ENCODE measurements around the gene NEUROD2.

Gene NEUROD2

DNA sequence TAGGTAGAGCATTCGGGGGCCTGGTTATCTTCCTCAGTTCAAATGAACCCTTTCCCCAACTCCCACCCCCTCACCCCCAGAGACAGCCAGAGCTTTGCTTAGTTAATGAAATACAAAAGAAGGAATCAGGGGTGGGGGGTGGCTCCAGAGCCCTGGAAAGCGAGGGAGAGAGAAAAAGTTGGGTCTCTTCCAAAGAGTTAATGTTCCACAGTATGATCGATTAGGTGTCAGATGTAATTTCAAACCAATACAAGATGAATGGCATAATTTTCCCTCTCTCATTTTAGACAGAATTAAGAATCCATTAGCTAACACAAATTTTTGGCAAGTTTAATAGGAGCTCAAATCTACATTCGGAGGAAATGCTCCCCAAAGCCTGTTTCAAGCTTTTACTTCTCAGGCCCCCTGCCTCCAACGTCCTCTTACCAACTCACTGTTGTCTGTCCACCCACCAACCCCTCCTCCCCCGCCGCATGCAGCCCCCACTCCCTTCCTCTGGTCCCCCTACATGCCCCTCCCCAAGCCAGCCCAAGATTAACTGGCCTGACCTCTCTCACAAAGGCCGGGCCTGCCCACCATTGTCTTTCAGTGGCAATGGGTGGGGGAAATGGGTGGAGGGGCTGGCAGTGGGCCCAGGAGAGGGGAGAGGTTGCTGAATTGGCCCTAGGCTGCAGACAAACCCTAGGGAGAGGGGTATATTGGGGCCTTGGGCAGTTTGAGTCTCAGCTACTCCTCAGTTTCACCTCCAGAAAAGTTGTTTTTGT, 28.2 kb downstream of the NEUROD2 start:
- Mint-ChIP-seq H3K27me3 (peaks cover 39% of the 10 kb centered on the region), H3K4me3 (no peak overlapping the region), H3K36me3 (ENCODE audit: low read depth) (no peaks in the 10 kb centered on the region), H3K27ac (no peak overlapping the region), H3K4me1 (ENCODE audit: low read depth) (peaks cover 6% of the 10 kb centered on the region), H3K9me3 (no peaks in the 10 kb centered on the region)
- intact Hi-C loops (cut with micrococcal nuclease) = no loop called here

GRCh38 chr17:39578272-39578671, 29.4 kb downstream of the NEUROD2 start:
- intact Hi-C loops (cut with micrococcal nuclease) = no loop called here
- H3K4me1 Mint-ChIP-seq (ENCODE audit: low read depth) = peaks cover 11% of the 10 kb centered on the region
- H3K4me3 Mint-ChIP-seq = no peak overlapping the region
- H3K9me3 Mint-ChIP-seq = no peaks in the 10 kb centered on the region
- no peaks in the 10 kb centered on the region for H3K36me3 Mint-ChIP-seq (ENCODE audit: low read depth)
- no peak overlapping the region for H3K27ac Mint-ChIP-seq
- peaks cover 41% of the 10 kb centered on the region for H3K27me3 Mint-ChIP-seq

DNA sequence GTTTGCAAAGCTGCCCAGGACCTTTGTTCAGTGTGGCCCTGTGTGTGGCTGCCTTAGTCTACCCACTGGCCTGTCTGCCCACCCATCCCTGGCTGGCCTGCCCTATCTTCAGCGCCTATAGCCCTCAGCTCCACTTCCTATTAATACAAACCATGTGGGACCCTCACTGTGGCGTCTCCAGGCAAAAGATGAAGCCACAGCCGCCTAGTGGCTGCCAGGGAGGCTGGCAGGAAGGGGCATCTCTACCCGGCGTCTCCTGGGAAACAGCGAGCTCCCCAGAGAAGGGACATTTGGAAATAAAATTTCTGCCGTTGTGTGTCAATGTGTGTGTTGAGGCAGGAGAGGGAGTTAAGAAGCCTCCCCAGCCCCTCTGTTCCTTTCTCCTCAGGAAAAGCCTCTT, 31.5 kb downstream of the NEUROD2 start:
- Mint-ChIP-seq H3K4me3 (no peak overlapping the region), H3K27ac (no peak overlapping the region), H3K36me3 (ENCODE audit: low read depth) (peaks cover 15% of the 10 kb centered on the region), H3K27me3 (peaks cover 44% of the 10 kb centered on the region), H3K4me1 (ENCODE audit: low read depth) (peaks cover 24% of the 10 kb centered on the region), H3K9me3 (peaks cover 8% of the 10 kb centered on the region)
- intact Hi-C loops (cut with micrococcal nuclease) = no loop called here

- intact Hi-C loops (cut with micrococcal nuclease) = no loop called here
- Mint-ChIP-seq H3K36me3 (ENCODE audit: low read depth) (peaks cover 27% of the 10 kb centered on the region), H3K27ac (peak overlapping the region; percentile 82), H3K9me3 (peaks cover 12% of the 10 kb centered on the region), H3K27me3 (peaks cover 40% of the 10 kb centered on the region), H3K4me3 (peak overlapping the region; percentile 81), H3K4me1 (ENCODE audit: low read depth) (peaks cover 49% of the 10 kb centered on the region)
Measured at GRCh38 chr17:39573447-39574298, 34.0 kb downstream of the NEUROD2 start.

DNA sequence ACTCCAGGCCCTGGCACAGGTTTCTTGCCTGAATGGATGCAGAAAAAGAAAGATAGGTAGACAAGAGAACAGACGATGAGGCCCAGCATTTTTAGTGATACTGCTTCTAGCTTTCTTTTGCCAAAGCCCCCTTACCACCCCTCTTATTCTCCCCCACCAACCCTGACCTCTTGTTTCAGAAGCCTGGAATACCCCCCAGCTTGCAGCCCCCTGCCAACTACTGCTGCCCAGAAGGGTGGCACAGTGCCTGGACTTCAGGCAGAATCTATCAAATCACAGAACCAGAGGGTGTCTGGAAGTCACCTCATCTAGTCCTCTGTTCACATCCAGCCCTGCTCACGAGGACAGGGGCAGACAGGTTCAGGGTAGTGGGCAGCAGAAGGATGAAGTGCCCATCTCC, 35.6 kb downstream of the NEUROD2 start:
- H3K36me3 Mint-ChIP-seq (ENCODE audit: low read depth) = peaks cover 43% of the 10 kb centered on the region
- peak overlapping the region; percentile 12 for H3K27ac Mint-ChIP-seq
- H3K9me3 Mint-ChIP-seq = peaks cover 12% of the 10 kb centered on the region
- H3K4me3 Mint-ChIP-seq = no peak overlapping the region
- H3K27me3 Mint-ChIP-seq = peaks cover 32% of the 10 kb centered on the region
- intact Hi-C loops (cut with micrococcal nuclease) = no loop called here
- H3K4me1 Mint-ChIP-seq (ENCODE audit: low read depth) = peaks cover 65% of the 10 kb centered on the region

- H3K36me3 Mint-ChIP-seq (ENCODE audit: low read depth) = peaks cover 71% of the 10 kb centered on the region
Measured at GRCh38 chr17:39569126-39569525, 38.6 kb downstream of the NEUROD2 start.

DNA sequence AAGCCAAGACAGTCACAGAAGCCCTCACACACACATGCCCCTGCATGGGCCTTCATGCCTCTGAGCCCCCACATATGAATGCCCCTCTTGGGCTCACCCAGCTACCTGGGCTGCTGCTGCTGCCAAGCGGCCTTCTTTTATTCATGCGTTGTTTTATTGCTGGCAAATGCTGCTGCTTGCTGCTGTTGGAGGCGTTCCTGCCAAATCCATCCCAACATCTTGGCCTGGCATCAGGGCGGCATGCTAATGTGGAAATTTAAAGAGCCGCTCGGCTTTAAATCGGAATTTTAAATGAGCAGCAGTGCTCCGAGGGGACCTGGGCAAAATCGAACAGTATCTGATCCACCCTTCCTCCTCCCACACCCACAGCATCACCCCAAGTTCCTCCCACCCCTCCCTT, 39.0 kb downstream of the NEUROD2 start:
- Mint-ChIP-seq H3K4me1 (ENCODE audit: low read depth) (peaks cover 59% of the 10 kb centered on the region), H3K36me3 (ENCODE audit: low read depth) (peaks cover 75% of the 10 kb centered on the region)

More at GRCh38 chr17:39569126-39569525, 38.6 kb downstream of the NEUROD2 start:
- Mint-ChIP-seq H3K9me3 (peaks cover 12% of the 10 kb centered on the region), H3K4me3 (no peak overlapping the region), H3K27ac (peak overlapping the region; percentile 69), H3K27me3 (peaks cover 12% of the 10 kb centered on the region), H3K4me1 (ENCODE audit: low read depth) (peaks cover 63% of the 10 kb centered on the region)
- intact Hi-C loops (cut with micrococcal nuclease) = no loop called here

GRCh38 chr17:39566094-39566850, 41.4 kb downstream of the NEUROD2 start:
- H3K4me3 Mint-ChIP-seq = no peak overlapping the region
- H3K36me3 Mint-ChIP-seq (ENCODE audit: low read depth) = peaks cover 80% of the 10 kb centered on the region
- intact Hi-C loops (cut with micrococcal nuclease) = no loop called here
- H3K27ac Mint-ChIP-seq = no peak overlapping the region
- H3K4me1 Mint-ChIP-seq (ENCODE audit: low read depth) = peaks cover 53% of the 10 kb centered on the region
- peaks cover 5% of the 10 kb centered on the region for H3K9me3 Mint-ChIP-seq
- H3K27me3 Mint-ChIP-seq = peaks cover 2% of the 10 kb centered on the region

More for the DNA sequence above, 39.0 kb downstream of the NEUROD2 start:
- intact Hi-C loops (cut with micrococcal nuclease) = no loop called here
- Mint-ChIP-seq H3K27ac (peak overlapping the region; percentile 69), H3K9me3 (peaks cover 12% of the 10 kb centered on the region), H3K4me3 (no peak overlapping the region), H3K27me3 (peaks cover 9% of the 10 kb centered on the region)

DNA sequence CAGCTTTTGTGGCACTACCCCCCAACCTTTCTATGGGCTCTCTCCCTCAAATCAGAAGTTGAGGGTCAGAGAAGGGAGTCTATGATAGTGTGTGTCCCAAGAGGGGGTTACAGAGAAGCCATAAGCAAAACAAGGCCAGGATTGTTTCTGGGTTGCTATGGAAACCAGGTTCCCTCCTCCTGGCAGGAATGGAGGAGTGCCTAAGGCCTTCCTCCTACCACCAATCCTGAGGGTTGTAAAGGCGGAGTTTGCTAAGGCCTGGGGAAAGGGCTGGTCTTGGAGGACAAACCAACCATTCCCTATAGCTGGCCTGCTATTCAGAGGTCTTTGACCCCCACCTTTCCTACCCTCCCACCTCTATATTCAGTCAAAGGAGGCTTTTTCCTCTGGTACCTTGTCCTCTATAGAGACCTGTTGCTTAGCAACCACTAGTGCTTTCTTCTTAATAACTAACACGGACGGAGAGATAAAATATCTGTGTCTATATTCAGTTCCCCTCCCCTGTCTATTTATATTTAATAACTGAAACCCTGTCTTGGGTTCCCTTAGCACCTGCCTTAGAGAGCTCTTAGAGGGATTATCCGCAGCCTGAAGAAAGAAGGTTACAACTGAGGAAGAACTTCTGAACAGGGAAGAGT, 43.4 kb downstream of the NEUROD2 start:
- peaks cover 85% of the 10 kb centered on the region for H3K36me3 Mint-ChIP-seq (ENCODE audit: low read depth)
- no peaks in the 10 kb centered on the region for H3K27me3 Mint-ChIP-seq
- H3K9me3 Mint-ChIP-seq = no peaks in the 10 kb centered on the region
- H3K27ac Mint-ChIP-seq = no peak overlapping the region
- H3K4me3 Mint-ChIP-seq = no peak overlapping the region
- peaks cover 34% of the 10 kb centered on the region for H3K4me1 Mint-ChIP-seq (ENCODE audit: low read depth)
- intact Hi-C loops (cut with micrococcal nuclease) = no loop called here

DNA sequence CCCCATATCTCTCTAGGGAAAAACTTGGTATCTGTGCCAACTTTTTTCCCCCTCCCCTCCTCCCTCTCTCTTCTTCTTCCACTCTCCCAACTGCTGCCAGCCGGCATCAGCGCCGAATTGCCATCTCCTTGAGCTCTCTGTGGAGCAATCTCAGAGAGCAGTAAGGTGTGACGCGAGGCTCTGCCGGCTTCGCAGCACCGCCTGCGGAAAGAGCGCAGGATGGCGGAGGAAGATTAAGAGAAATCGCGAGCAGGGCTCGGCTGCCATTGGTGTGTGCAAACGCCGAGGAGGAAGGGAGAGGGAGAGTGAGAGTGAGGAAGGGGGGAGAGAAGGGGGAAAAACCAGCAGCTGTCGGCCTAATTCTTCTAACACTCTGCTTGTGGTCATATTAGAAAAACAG, 44.2 kb downstream of the NEUROD2 start:
- intact Hi-C loops (cut with micrococcal nuclease) = no loop called here
- Mint-ChIP-seq H3K4me1 (ENCODE audit: low read depth) (peaks cover 25% of the 10 kb centered on the region), H3K4me3 (no peak overlapping the region), H3K36me3 (ENCODE audit: low read depth) (peaks cover 87% of the 10 kb centered on the region), H3K9me3 (no peaks in the 10 kb centered on the region), H3K27ac (no peak overlapping the region), H3K27me3 (no peaks in the 10 kb centered on the region)

GRCh38 chr17:39562976-39563375, 44.7 kb downstream of the NEUROD2 start:
- H3K9me3 Mint-ChIP-seq = no peaks in the 10 kb centered on the region
- H3K27ac Mint-ChIP-seq = no peak overlapping the region
- H3K4me3 Mint-ChIP-seq = no peak overlapping the region
- intact Hi-C loops (cut with micrococcal nuclease) = no loop called here
- peaks cover 82% of the 10 kb centered on the region for H3K36me3 Mint-ChIP-seq (ENCODE audit: low read depth)
- H3K4me1 Mint-ChIP-seq (ENCODE audit: low read depth) = peaks cover 20% of the 10 kb centered on the region
- no peaks in the 10 kb centered on the region for H3K27me3 Mint-ChIP-seq

DNA sequence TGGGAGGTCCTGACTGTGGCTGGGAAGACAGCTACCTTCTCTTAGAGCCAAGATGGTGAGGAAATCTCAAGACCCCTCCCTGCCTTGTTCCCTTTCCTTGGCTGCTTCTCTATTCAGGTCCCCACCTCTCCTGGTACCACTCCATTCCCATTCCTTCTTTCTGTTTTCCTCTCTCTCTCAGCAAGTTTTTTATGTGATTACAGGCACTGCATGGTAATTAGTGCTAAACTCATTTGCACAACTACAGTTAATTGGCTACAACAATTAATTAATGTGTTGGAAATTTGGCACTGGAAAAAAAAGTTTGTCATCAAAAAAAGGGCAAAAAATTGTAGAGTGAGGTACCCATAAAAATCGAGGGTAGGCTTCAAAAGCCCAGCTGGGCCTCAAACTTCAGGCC, 45.3 kb downstream of the NEUROD2 start:
- intact Hi-C loops (cut with micrococcal nuclease) = no loop called here
- H3K27ac Mint-ChIP-seq = no peak overlapping the region
- peaks cover 82% of the 10 kb centered on the region for H3K36me3 Mint-ChIP-seq (ENCODE audit: low read depth)
- peaks cover 15% of the 10 kb centered on the region for H3K4me1 Mint-ChIP-seq (ENCODE audit: low read depth)
- no peak overlapping the region for H3K4me3 Mint-ChIP-seq
- no peaks in the 10 kb centered on the region for H3K9me3 Mint-ChIP-seq
- no peaks in the 10 kb centered on the region for H3K27me3 Mint-ChIP-seq

- intact Hi-C loops (cut with micrococcal nuclease) = no loop called here
- H3K36me3 Mint-ChIP-seq (ENCODE audit: low read depth) = peaks cover 88% of the 10 kb centered on the region
- H3K9me3 Mint-ChIP-seq = no peaks in the 10 kb centered on the region
- H3K4me3 Mint-ChIP-seq = no peak overlapping the region
- peaks cover 19% of the 10 kb centered on the region for H3K4me1 Mint-ChIP-seq (ENCODE audit: low read depth)
- H3K27me3 Mint-ChIP-seq = no peaks in the 10 kb centered on the region
- no peak overlapping the region for H3K27ac Mint-ChIP-seq
Measured at GRCh38 chr17:39556423-39556822, 51.3 kb downstream of the NEUROD2 start.
